Aorta (tissue), 5 donors: ENCODE results near the gene C2orf69. TPM values are rescaled to one million over a fixed set of nuclear protein-coding genes. Genes with fewer than 3 reads are reported as not detected.

Source experiments
- ATAC-seq: fragments of 200-7000 bp; cut with Tn5 transposase; one replicate; pipeline ENCODE4 v1.9.1; 2022; ENCODE audit warnings: moderate library complexity; ENCODE audit not compliant: low FRiP score
- DNase-seq, 2 donors: peaks; one replicate each; pipeline ENCODE4 v3.0.0-alpha.2; 2020
- H3K27ac ChIP-seq, 2 donors: one replicate each; pipeline ENCODE4 v1.5.1; 2013; ENCODE audit warnings: low read length in 2 of 2, mild to moderate bottlenecking in 2 of 2, moderate library complexity in 2 of 2, control low read depth in 1 of 2, inconsistent platforms in 1 of 2, low read depth in 1 of 2
- H3K27me3 ChIP-seq, 2 donors: one replicate each; pipeline ENCODE4 v1.6.1; 2013; ENCODE audit warnings: control low read depth in 1 of 2, low read length in 1 of 2, mild to moderate bottlenecking in 1 of 2, moderate library complexity in 1 of 2; ENCODE audit not compliant: insufficient read depth in 2 of 2, control insufficient read depth in 1 of 2
- H3K36me3 ChIP-seq, 2 donors: one replicate each; pipeline ENCODE4 v1.6.1; 2013; ENCODE audit warnings: control low read depth in 1 of 2, low read length in 1 of 2, mild to moderate bottlenecking in 1 of 2; ENCODE audit not compliant: insufficient read depth in 2 of 2, control insufficient read depth in 1 of 2
- H3K4me1 ChIP-seq, 2 donors: one replicate each; pipeline ENCODE4 v1.6.1; 2013; ENCODE audit warnings: low read length in 2 of 2, control low read depth in 1 of 2, mild to moderate bottlenecking in 1 of 2, moderate library complexity in 1 of 2; ENCODE audit not compliant: insufficient read depth in 2 of 2, control insufficient read depth in 1 of 2
- H3K4me3 ChIP-seq, 2 donors: one replicate each; pipeline ENCODE4 v1.5.1; 2013; ENCODE audit warnings: low read length in 2 of 2, control low read depth in 1 of 2, mild to moderate bottlenecking in 1 of 2
- H3K9me3 ChIP-seq: one replicate; pipeline ENCODE4 v1.6.1; 2013; ENCODE audit warnings: mild to moderate bottlenecking, low read length; ENCODE audit not compliant: control insufficient read depth
- WGBS, 2 donors: extraction: QIAGEN DNeasy Blood & Tissue Kit; methylation state at CpG; one replicate each; pipeline ENCODE4 v1.1.7; 2013; 5-methylcytosine and 5-hydroxymethylcytosine counted together
- intact Hi-C, 2 donors: fragments of 100-400 bp; cut with DNase I; formaldehyde crosslinking; loops; one replicate each; pipeline versions ENCODE4 v1.14.2 to v1.15.0; 2022
- polyA plus RNA-seq, 2 donors: library from polyadenylated mRNA; stranded (reverse); fragments of 200-250 nt; gene quantifications; one replicate each; pipeline ENCODE4 v1.2.3, GENCODE V29; 2013
- total RNA-seq, 2 donors: library from RNA; stranded (reverse); fragmentation: NEBNext Ultra II Directional; extraction: Animal tissue kit (Norgen Biotek cat#: 25700); gene quantifications; one replicate each; pipeline ENCODE4 v1.2.1, GENCODE V29; 2021
- donor health status: healthy with polysubstance abuse.
- donor health status: Bipolar disorder and iron deficiency.
- donor health status: DM: no; HTN: no; CAD: no.
- donor health status: DM: no; HTN: no; CAD: no.
- donor health status: DM: yes; HTN: yes; CAD: no.

C2orf69 gene
- total and polyA plus RNA-seq, 4 donors, result 4.3 to 11.2 (median 9.1) TPM

DNA sequence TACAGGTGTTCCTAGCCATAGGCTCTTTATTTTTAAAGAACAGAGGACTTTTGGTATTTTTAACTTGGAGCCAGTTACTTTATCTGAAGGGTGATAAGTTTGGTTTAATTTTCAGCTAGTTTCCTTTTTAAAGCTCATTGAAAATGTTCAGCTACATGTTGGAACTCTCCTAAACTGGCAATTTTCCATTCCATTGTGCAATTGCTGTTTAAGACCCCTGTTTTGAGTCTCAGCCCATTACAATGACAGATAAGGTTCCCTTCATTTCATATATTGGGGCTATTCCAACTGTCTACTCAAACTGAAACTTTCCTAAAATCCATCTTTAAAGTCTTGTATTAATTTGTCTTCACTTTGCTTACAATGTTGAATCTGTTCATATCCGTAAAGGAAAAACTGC is 55.9 kb downstream of the C2orf69 start:
- intact Hi-C loops, result no loop called here
- Histone ChIP-seq H3K36me3 (peaks cover 2 to 3% of the 10 kb centered on the region in 2 donors), H3K4me1 (no peaks in the 10 kb centered on the region), H3K9me3 (no peaks in the 10 kb centered on the region), H3K4me3 (no peak overlapping the region), H3K27me3 (no peaks in the 10 kb centered on the region), H3K27ac (no peak overlapping the region)
- DNase-seq, result no peak
- ATAC-seq, result no peak
- WGBS, 2 donors, result 82 to 91% methylated on average over 1 of the region's 1 CpG

- DNase-seq (no peak), ATAC-seq (no peak)
These were observed 57.0 kb downstream of the C2orf69 start for GRCh38 chr2:199968126-199968525.

DNA sequence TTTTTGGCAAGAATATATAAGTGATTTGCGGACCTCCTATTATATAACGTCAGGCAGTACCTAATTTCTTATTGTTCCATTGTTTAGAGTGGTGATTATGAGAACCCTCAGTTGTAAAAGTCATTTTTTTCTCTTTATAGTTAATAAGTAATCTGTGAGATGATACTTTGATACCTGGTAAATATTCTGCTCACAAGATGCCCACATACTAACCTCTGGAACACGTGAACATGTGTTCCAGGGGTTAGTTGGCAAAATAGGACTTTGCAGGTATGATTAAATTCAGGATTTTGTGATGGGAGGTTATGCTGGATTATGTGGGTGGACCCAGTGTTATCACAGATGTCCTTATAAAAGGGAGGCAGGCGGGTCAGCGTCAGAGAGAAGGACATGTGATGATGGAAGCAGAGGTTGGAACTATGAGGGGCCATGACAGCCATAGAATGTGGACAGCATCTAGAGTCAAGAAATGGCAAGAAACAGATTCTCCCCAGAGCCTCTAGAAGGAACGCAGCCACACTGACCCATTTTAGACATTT is 61.1 kb downstream of the C2orf69 start:
- 83 to 90% methylated on average over 6 of the region's 6 CpGs for WGBS, 2 donors
- intact Hi-C loops, result loop anchor here in 1 of 2 donors (5.0 kb wide), 1 partner anchor 730 kb away; no protein-coding TSS in a partner anchor

More at GRCh38 chr2:199968126-199968525, 57.0 kb downstream of the C2orf69 start:
- no peak overlapping the region for H3K27ac ChIP-seq
- 77 to 91% methylated on average over 1 of the region's 1 CpG for WGBS, 2 donors
- intact Hi-C loops, result no loop called here
- no peaks in the 10 kb centered on the region for H3K27me3 ChIP-seq
- H3K36me3 ChIP-seq, result peaks cover 0 to 2% of the 10 kb centered on the region in 2 donors
- H3K4me1 ChIP-seq, result no peaks in the 10 kb centered on the region
- no peaks in the 10 kb centered on the region for H3K9me3 ChIP-seq
- H3K4me3 ChIP-seq, result no peak overlapping the region

GRCh38 chr2:199973703-199974102 is 62.6 kb downstream of the C2orf69 start:
- Histone ChIP-seq H3K36me3 (peaks cover 2% of the 10 kb centered on the region in 2 donors), H3K27me3 (no peaks in the 10 kb centered on the region), H3K4me3 (no peak overlapping the region), H3K4me1 (no peaks in the 10 kb centered on the region), H3K27ac (no peak overlapping the region), H3K9me3 (no peaks in the 10 kb centered on the region)
- intact Hi-C loops, result loop anchor here in 1 of 2 donors (5.0 kb wide), 1 partner anchor 729 kb away; no protein-coding TSS in a partner anchor
- ATAC-seq, result peak; percentile 62
- DNase-seq, result no peak
- WGBS, 2 donors, result 20 to 21% methylated on average over 2 of the region's 2 CpGs

More for the DNA sequence above, 61.1 kb downstream of the C2orf69 start:
- ATAC-seq, result no peak
- peaks cover 2% of the 10 kb centered on the region in 2 donors for H3K36me3 ChIP-seq
- H3K4me1 ChIP-seq, result no peaks in the 10 kb centered on the region
- H3K4me3 ChIP-seq, result no peak overlapping the region
- no peaks in the 10 kb centered on the region for H3K9me3 ChIP-seq
- no peak overlapping the region for H3K27ac ChIP-seq
- no peaks in the 10 kb centered on the region for H3K27me3 ChIP-seq
- no peak for DNase-seq

GRCh38 chr2:199975273-199975895 is 64.3 kb downstream of the C2orf69 start:
- ATAC-seq (no peak), DNase-seq (no peak)
- no peaks in the 10 kb centered on the region for H3K9me3 ChIP-seq
- intact Hi-C loops, result loop anchor here in 1 of 2 donors (5.0 kb wide), 1 partner anchor 507 kb away; no protein-coding TSS in a partner anchor
- no peak overlapping the region for H3K27ac ChIP-seq
- no peak overlapping the region for H3K4me3 ChIP-seq
- peaks cover 0 to 2% of the 10 kb centered on the region in 2 donors for H3K36me3 ChIP-seq
- WGBS, 2 donors, result 82 to 83% methylated on average over 3 of the region's 3 CpGs
- H3K4me1 ChIP-seq, result no peaks in the 10 kb centered on the region
- H3K27me3 ChIP-seq, result no peaks in the 10 kb centered on the region

Other genes with a start within 250 kb of the C2orf69 start
- 1 to 10 TPM; 1.4 to 1.7 TPM for gene FTCDNL1, start 60.1 kb upstream of the C2orf69 start, total RNA-seq
- gene FTCDNL1, start 60.1 kb upstream of the C2orf69 start, polyA plus RNA-seq, result not detected
- gene TYW5, start 44.2 kb downstream of the C2orf69 start, total RNA-seq, result 1 to 10 TPM; 5.2 to 9.0 TPM
- gene TYW5, start 44.2 kb downstream of the C2orf69 start, polyA plus RNA-seq, result 1 to 10 TPM; 2.5 to 4.7 TPM
- 10 to 100 TPM in 1 of 2 donors, 1 to 10 TPM in 1; 9.9 to 12.3 TPM for gene MAIP1, start 44.3 kb downstream of the C2orf69 start, total RNA-seq
- gene MAIP1, start 44.3 kb downstream of the C2orf69 start, polyA plus RNA-seq, result 10 to 100 TPM in 1 of 2 donors, 1 to 10 TPM in 1; 9.0 to 15.7 TPM